LNCaP clone FGC (cell line): ENCODE data around the gene MYL3.
"Not testable (repeated sequence)": the region's sequence is repeated elsewhere in the genome, so short reads cannot be mapped to it uniquely, and the experiment has no call there.

ENCODE experiments used
- DNase-seq: peaks from one replicate; pipeline ENCODE4 v3.0.0-alpha.2; 2011; ENCODE audit warnings: low read depth
- H3K4me3 ChIP-seq: 2 replicates; pipeline ENCODE4 v1.5.1; 2011; ENCODE audit warnings: mild to moderate bottlenecking, low read depth, low read length, control low read depth
- CTCF ChIP-seq: IDR thresholded peaks from 2 replicates; pipeline ENCODE4 v1.5.1; 2012; ENCODE audit warnings: mild to moderate bottlenecking; ENCODE audit not compliant: control insufficient read depth, insufficient read depth; ENCODE audit errors: extremely low read depth

Gene MYL3

GRCh38 chr3:46829699-46830208, 33.5 kb downstream of the MYL3 start:
- no peak for TF ChIP-seq CTCF
- DNase-seq: no peak
- no peak overlapping the region for H3K4me3 ChIP-seq

GRCh38 chr3:46825450-46825849, 37.8 kb downstream of the MYL3 start:
- DNase-seq: no peak
- no peak for TF ChIP-seq CTCF
- H3K4me3 ChIP-seq: no peak overlapping the region

- DNase-seq: no peak
- TF ChIP-seq CTCF: no peak
- H3K4me3 ChIP-seq: no peak overlapping the region
Measured at GRCh38 chr3:46824211-46824970, 38.9 kb downstream of the MYL3 start.

GRCh38 chr3:46823314-46823713, 39.9 kb downstream of the MYL3 start:
- H3K4me3 ChIP-seq, DNase-seq: not testable (repeated sequence)

GRCh38 chr3:46821553-46821952, 41.7 kb downstream of the MYL3 start:
- TF ChIP-seq CTCF: no peak
- DNase-seq: no peak
- no peak overlapping the region for H3K4me3 ChIP-seq

- no peak for TF ChIP-seq CTCF
- no peak for DNase-seq
- H3K4me3 ChIP-seq: no peak overlapping the region
Measured at GRCh38 chr3:46820852-46821251, 42.4 kb downstream of the MYL3 start.

- DNase-seq: no peak
- H3K4me3 ChIP-seq: no peak overlapping the region
- TF ChIP-seq CTCF: no peak
Measured at GRCh38 chr3:46812237-46812791, 50.9 kb downstream of the MYL3 start.
